Epithelial cell of proximal tubule (primary cell): ENCODE measurements around the gene RAB14. TPM values are rescaled to one million over a fixed set of nuclear protein-coding genes. Genes with fewer than 3 reads are reported as not detected.

ENCODE experiments used
- DNase-seq: peaks from one replicate; pipeline ENCODE4 v3.0.0-alpha.2; 2011; ENCODE audit warnings: low read depth
- H3K4me3 ChIP-seq: 2 replicates; pipeline ENCODE4 v1.5.1; 2011; ENCODE audit warnings: low read depth, mild to moderate bottlenecking, low read length
- CTCF ChIP-seq: conservative IDR thresholded peaks from 2 replicates; pipeline ENCODE4 v1.5.1; 2012; ENCODE audit warnings: low read depth, mild to moderate bottlenecking, low read length
- total RNA-seq: library from RNA; depleted of rRNA; stranded (reverse); fragments of >200 nt; gene quantifications from 2 replicates; pipeline ENCODE4 v1.2.3, GENCODE V29; 2015

Gene RAB14
- total RNA-seq, 1 donor from 2014 or later = 15.5 TPM

- TF ChIP-seq CTCF = no peak
- DNase-seq = no peak
- H3K4me3 ChIP-seq = no peak overlapping the region
These were observed 57.9 kb downstream of the RAB14 start for GRCh38 chr9:121143771-121144170.

GRCh38 chr9:121141706-121142105, 60.0 kb downstream of the RAB14 start:
- TF ChIP-seq CTCF = no peak
- no peak for DNase-seq
- H3K4me3 ChIP-seq = no peak overlapping the region

GRCh38 chr9:121141306-121141705, 60.4 kb downstream of the RAB14 start:
- TF ChIP-seq CTCF = no peak
- H3K4me3 ChIP-seq = no peak overlapping the region

GRCh38 chr9:121140162-121140561, 61.5 kb downstream of the RAB14 start:
- H3K4me3 ChIP-seq = no peak overlapping the region
- no peak for DNase-seq
- TF ChIP-seq CTCF = no peak

More at GRCh38 chr9:121141306-121141705, 60.4 kb downstream of the RAB14 start:
- DNase-seq = no peak

GRCh38 chr9:121138973-121139372, 62.7 kb downstream of the RAB14 start:
- no peak for DNase-seq
- H3K4me3 ChIP-seq = no peak overlapping the region

GRCh38 chr9:121138561-121138960, 63.1 kb downstream of the RAB14 start:
- DNase-seq = no peak
- no peak overlapping the region for H3K4me3 ChIP-seq
- TF ChIP-seq CTCF = no peak

More at GRCh38 chr9:121138973-121139372, 62.7 kb downstream of the RAB14 start:
- no peak for TF ChIP-seq CTCF

- DNase-seq = no peak
- TF ChIP-seq CTCF = no peak
- no peak overlapping the region for H3K4me3 ChIP-seq
These were observed 66.0 kb downstream of the RAB14 start for GRCh38 chr9:121135642-121136041.
